ENCODE results near the gene MACC1. TPM values are rescaled to one million over a fixed set of nuclear protein-coding genes. Genes with fewer than 3 reads are reported as not detected.

The MACC1 gene
- total RNA-seq, 2 donors from 2014 or later, result 0.26 TPM; not detected in 1

GRCh38 chr7:20153567-20153966 is 63.6 kb downstream of the MACC1 start:
- TF ChIP-seq CTCF (IDR thresholded peaks at IDR 0.05), result no peak
- Histone ChIP-seq H3K36me3 (no peaks in the 10 kb centered on the region), H3K4me1 (no peaks in the 10 kb centered on the region), H3K27me3 (no peaks in the 10 kb centered on the region), H3K27ac (no peak overlapping the region), H3K4me3 (no peak overlapping the region), H3K9me3 (no peaks in the 10 kb centered on the region)
- DNase-seq (ENCODE audit: low spot score), result no peak

- DNase-seq (ENCODE audit: low spot score), result no peak
- Histone ChIP-seq H3K4me3 (no peak overlapping the region), H3K27me3 (no peaks in the 10 kb centered on the region), H3K27ac (no peak overlapping the region), H3K9me3 (no peaks in the 10 kb centered on the region), H3K4me1 (no peaks in the 10 kb centered on the region), H3K36me3 (no peaks in the 10 kb centered on the region)
- no peak for TF ChIP-seq CTCF (IDR thresholded peaks at IDR 0.05)
These were observed 64.7 kb downstream of the MACC1 start for GRCh38 chr7:20152511-20152910.

- no peak overlapping the region for H3K27ac ChIP-seq
These were observed 65.3 kb downstream of the MACC1 start for GRCh38 chr7:20151708-20152456.

GRCh38 chr7:20146451-20146850 is 70.7 kb downstream of the MACC1 start:
- DNase-seq (ENCODE audit: low spot score), result no peak
- Histone ChIP-seq H3K27me3 (no peaks in the 10 kb centered on the region), H3K36me3 (no peaks in the 10 kb centered on the region), H3K4me3 (no peak overlapping the region), H3K27ac (no peak overlapping the region), H3K9me3 (no peaks in the 10 kb centered on the region), H3K4me1 (no peaks in the 10 kb centered on the region)
- no peak for TF ChIP-seq CTCF (IDR thresholded peaks at IDR 0.05)

More at GRCh38 chr7:20151708-20152456, 65.3 kb downstream of the MACC1 start:
- H3K4me3 ChIP-seq, result no peak overlapping the region
- no peak for TF ChIP-seq CTCF (IDR thresholded peaks at IDR 0.05)
- H3K4me1 ChIP-seq, result no peaks in the 10 kb centered on the region
- H3K36me3 ChIP-seq, result no peaks in the 10 kb centered on the region
- H3K27me3 ChIP-seq, result no peaks in the 10 kb centered on the region
- no peak for DNase-seq (ENCODE audit: low spot score)
- H3K9me3 ChIP-seq, result no peaks in the 10 kb centered on the region

- no peaks in the 10 kb centered on the region for H3K9me3 ChIP-seq
- H3K4me1 ChIP-seq, result no peaks in the 10 kb centered on the region
- DNase-seq (ENCODE audit: low spot score), result no peak
- H3K36me3 ChIP-seq, result no peaks in the 10 kb centered on the region
- TF ChIP-seq CTCF (IDR thresholded peaks at IDR 0.05), result no peak
- no peaks in the 10 kb centered on the region for H3K27me3 ChIP-seq
- H3K27ac ChIP-seq, result no peak overlapping the region
- H3K4me3 ChIP-seq, result no peak overlapping the region
These were observed 72.4 kb downstream of the MACC1 start for GRCh38 chr7:20144801-20145200.

GRCh38 chr7:20141666-20142065 is 75.5 kb downstream of the MACC1 start:
- Histone ChIP-seq H3K9me3 (no peaks in the 10 kb centered on the region), H3K36me3 (no peaks in the 10 kb centered on the region), H3K27me3 (no peaks in the 10 kb centered on the region), H3K4me1 (no peaks in the 10 kb centered on the region), H3K4me3 (no peak overlapping the region), H3K27ac (no peak overlapping the region)
- no peak for TF ChIP-seq CTCF (IDR thresholded peaks at IDR 0.05)
- DNase-seq (ENCODE audit: low spot score), result no peak
